Measurements from ENCODE around the gene LRCH1. TPM values are rescaled to one million over a fixed set of nuclear protein-coding genes. Genes with fewer than 3 reads are reported as not detected.

Gene LRCH1
- total and polyA plus RNA-seq, 2 of the 13 experiments (the other 11 are each of a cell fraction or from before 2014, with no cell fraction given), result 4.1 to 12.6 TPM

DNA sequence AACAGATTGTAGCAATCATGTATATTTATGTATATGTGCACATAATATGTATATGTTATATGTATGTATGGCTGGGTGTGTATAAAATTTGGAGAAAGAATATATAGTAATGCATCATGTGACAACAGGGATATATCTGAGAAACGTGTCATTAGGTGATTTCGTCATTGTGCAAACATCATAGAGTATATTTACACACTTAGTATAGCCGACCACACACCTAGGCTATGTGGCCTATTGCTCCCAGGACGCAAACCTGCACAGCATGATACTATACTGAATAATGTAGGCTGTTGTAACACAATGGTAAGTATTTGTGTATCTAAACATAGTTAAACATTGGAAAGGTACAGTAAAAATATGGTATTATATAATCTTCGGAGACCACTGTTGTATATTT lies 200.2 kb downstream of the LRCH1 start (continued):
- TF ChIP-seq, protein P1, sequence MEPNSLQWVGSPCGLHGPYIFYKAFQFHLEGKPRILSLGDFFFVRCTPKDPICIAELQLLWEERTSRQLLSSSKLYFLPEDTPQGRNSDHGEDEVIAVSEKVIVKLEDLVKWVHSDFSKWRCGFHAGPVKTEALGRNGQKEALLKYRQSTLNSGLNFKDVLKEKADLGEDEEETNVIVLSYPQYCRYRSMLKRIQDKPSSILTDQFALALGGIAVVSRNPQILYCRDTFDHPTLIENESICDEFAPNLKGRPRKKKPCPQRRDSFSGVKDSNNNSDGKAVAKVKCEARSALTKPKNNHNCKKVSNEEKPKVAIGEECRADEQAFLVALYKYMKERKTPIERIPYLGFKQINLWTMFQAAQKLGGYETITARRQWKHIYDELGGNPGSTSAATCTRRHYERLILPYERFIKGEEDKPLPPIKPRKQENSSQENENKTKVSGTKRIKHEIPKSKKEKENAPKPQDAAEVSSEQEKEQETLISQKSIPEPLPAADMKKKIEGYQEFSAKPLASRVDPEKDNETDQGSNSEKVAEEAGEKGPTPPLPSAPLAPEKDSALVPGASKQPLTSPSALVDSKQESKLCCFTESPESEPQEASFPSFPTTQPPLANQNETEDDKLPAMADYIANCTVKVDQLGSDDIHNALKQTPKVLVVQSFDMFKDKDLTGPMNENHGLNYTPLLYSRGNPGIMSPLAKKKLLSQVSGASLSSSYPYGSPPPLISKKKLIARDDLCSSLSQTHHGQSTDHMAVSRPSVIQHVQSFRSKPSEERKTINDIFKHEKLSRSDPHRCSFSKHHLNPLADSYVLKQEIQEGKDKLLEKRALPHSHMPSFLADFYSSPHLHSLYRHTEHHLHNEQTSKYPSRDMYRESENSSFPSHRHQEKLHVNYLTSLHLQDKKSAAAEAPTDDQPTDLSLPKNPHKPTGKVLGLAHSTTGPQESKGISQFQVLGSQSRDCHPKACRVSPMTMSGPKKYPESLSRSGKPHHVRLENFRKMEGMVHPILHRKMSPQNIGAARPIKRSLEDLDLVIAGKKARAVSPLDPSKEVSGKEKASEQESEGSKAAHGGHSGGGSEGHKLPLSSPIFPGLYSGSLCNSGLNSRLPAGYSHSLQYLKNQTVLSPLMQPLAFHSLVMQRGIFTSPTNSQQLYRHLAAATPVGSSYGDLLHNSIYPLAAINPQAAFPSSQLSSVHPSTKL (CRISPR knock-in tag; IDR thresholded peaks at IDR 0.05), result 0 out of 2 replicates have a peak, but pooled peaks have one; percentile 17
- TF ChIP-seq NR2C2 (CRISPR knock-in tag; IDR thresholded peaks at IDR 0.05; ENCODE audit: borderline replicate concordance) (no peak), ZNF180 (CRISPR knock-in tag; IDR thresholded peaks at IDR 0.05; ENCODE audit: borderline replicate concordance, low read depth) (no peak)

DNA sequence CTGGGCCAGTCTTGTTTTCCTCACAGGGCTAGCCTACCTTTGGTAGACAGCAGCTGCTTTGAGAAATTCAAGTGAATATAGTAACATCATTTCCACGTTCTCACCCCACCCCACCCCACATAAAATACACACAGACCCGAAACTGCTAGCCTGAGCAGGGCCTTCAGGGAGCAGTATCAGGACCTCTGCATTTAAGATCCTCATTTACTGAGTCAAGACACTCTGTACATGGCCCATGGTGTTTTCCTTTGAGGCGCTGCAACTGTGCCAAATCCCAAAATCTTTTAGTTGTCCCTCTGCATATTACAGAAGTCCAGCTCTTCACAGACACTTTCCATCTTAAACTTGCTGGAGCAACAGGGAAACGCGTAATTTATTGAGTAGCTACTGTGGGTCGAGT lies 200.9 kb downstream of the LRCH1 start:
- Histone ChIP-seq H3K9me3 (ENCODE audit: low read length) (no peaks in the 10 kb centered on the region), H2AFZ (ENCODE audit: low read length) (no peak overlapping the region), H3K27ac (ENCODE audit: extremely low read length, insufficient read depth, low read length) (no peak overlapping the region), H4K20me1 (ENCODE audit: insufficient read depth, low read length) (no peaks in the 10 kb centered on the region), H3K9ac (ENCODE audit: insufficient read depth, low read depth, low read length) (no peak overlapping the region), H3K4me3 (replicated peaks in 1 of 3; ENCODE audit: insufficient read depth in 1 of 3, low read depth in 2 of 3, low read length in 3 of 3) (no peak overlapping the region), H3K27me3 (ENCODE audit: control insufficient read depth in 1 of 2, insufficient read depth in 2 of 2, low read length in 2 of 2) (no peaks in the 10 kb centered on the region), H3K4me2 (ENCODE audit: low read depth, low read length) (no peak overlapping the region), H3K79me2 (ENCODE audit: insufficient read depth, low read length) (no peaks in the 10 kb centered on the region), H3K4me1 (ENCODE audit: insufficient read depth, low read length) (peaks cover 11% of the 10 kb centered on the region), H3K36me3 (replicated peaks in 1 of 2; ENCODE audit: control insufficient read depth in 1 of 2, insufficient read depth in 2 of 2, low read length in 2 of 2) (peaks cover 2 to 6% of the 10 kb centered on the region in 2 experiments; a peak in 4 of 5 replicates)
- 94% methylated on average over 6 of the region's 6 CpGs for WGBS (ENCODE audit: low lambda C conversion rate)
- in situ Hi-C loops (cut with HindIII; ENCODE audit: extremely low pct_ligation_motif_present, low pct_unique_long_range_greater_than_20kb) (no loop called here), intact Hi-C loops (cut with micrococcal nuclease; ENCODE audit: unreplicated experiment) (no loop called here)
- CTCF ChIA-PET (ENCODE audit: low intra/inter-chr PET ratio, low total read pairs), result no interaction called here
- DNase-seq (ENCODE audit: low spot score) (no peak), ATAC-seq (no peak), FAIRE-seq (no peak)
- TF ChIP-seq RBM22 (optimal IDR thresholded peaks at IDR 0.05; ENCODE audit: low read length) (peak; percentile 31), NR3C1 (CRISPR knock-in tag; IDR thresholded peaks at IDR 0.05) (no peak)
- POLR2A ChIA-PET, result no interaction called here
- BruUV-seq (replicated peaks), result no TSS peak

All from HepG2 (cell line).